Stimulated activated naive CD8-positive, alpha-beta T cell treated with anti-CD3 and anti-CD28 coated beads, Interleukin-15, Interleukin-2, amounts not matched to agents 100 ng/mL and 50 ng/mL, for 24 hours (primary cell): ENCODE measurements around the gene BSG.
"Not testable (repeated sequence)": the region's sequence is repeated elsewhere in the genome, so short reads cannot be mapped to it uniquely, and the experiment has no call there.

Experiments used
- H3K27ac Mint-ChIP-seq: one replicate; pipeline ENCODE4 v1.8.0; 2021; ENCODE audit warnings: mild to moderate bottlenecking, mixed read lengths
- H3K27me3 Mint-ChIP-seq: one replicate; pipeline ENCODE4 v1.8.0; 2021; ENCODE audit warnings: mixed read lengths
- H3K36me3 Mint-ChIP-seq: one replicate; pipeline ENCODE4 v1.8.0; 2021; ENCODE audit warnings: low read depth, mixed read lengths
- H3K4me1 Mint-ChIP-seq: one replicate; pipeline ENCODE4 v1.8.0; 2021; ENCODE audit warnings: low read depth, mixed read lengths
- H3K4me3 Mint-ChIP-seq: one replicate; pipeline ENCODE4 v1.8.0; 2021; ENCODE audit warnings: mild to moderate bottlenecking, mixed read lengths
- H3K9me3 Mint-ChIP-seq: one replicate; pipeline ENCODE4 v1.8.0; 2021; ENCODE audit warnings: mixed read lengths

Gene BSG

GRCh38 chr19:621819-622218 is 49.4 kb downstream of the BSG start:
- Mint-ChIP-seq H3K9me3 (no peaks in the 10 kb centered on the region), H3K4me3 (no peak overlapping the region), H3K27ac (no peak overlapping the region), H3K36me3 (peaks cover 6% of the 10 kb centered on the region), H3K4me1 (no peaks in the 10 kb centered on the region), H3K27me3 (no peaks in the 10 kb centered on the region)

DNA sequence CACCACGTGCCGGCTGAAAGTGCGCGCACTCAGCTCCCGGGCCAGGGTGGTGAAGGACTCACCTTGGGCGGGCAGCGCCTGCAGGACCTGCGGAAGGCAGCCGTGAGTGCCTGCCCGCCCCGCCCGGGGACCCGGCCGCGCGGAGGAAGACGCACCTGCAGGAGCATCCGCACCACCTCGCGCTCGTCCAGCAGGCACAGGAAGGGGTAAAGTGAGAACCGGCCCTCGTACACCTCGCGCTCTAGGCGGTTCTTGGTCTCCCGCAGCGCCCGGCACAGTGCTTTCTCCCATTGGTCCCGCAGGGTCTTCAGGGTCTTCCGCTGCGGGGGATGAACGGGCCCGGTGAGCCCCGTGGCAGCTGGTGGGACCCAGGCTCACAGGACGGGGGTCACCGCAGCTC is 50.3 kb downstream of the BSG start:
- Mint-ChIP-seq H3K4me1 (no peaks in the 10 kb centered on the region), H3K27me3 (no peaks in the 10 kb centered on the region), H3K36me3 (peaks cover 8% of the 10 kb centered on the region), H3K27ac (no peak overlapping the region), H3K9me3 (no peaks in the 10 kb centered on the region), H3K4me3 (no peak overlapping the region)

DNA sequence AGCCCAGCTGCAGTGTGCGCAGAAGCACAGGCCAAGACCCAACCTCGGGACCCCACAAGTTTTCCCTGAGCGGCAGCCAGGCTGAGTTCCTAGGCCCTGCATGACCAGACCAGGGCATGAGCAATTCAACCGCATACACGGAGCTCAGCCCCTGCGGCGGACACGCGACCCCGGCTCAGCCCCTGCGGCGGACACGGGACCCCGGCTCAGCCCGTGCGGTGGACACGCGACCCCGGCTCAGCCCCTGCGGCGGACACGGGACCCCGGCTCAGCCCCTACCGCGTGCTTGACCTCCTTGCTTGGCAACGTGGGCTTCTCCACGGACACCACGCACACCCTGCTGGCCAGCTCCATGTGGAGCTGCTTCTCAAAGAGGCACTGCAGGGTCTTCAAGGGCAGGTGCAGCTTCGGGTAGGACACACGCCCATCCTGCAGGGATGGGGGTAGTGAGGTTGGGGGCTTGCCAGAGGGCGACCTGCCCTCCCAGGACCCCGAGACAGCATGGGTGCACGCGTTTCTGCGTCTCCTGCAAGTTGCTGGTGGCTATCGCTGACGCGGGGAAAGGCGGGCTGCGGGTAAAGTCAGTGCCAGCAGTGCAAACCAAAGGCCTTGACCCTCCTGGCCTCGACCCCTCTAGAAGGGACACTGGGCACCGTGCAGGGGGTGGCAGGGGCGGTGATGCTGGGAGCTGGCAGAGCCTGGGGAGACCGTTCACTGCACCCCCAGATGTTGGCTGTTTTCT is 51.0 kb downstream of the BSG start:
- H3K36me3 Mint-ChIP-seq = peaks cover 11% of the 10 kb centered on the region
- no peak overlapping the region for H3K27ac Mint-ChIP-seq
- no peak overlapping the region for H3K4me3 Mint-ChIP-seq
- H3K9me3 Mint-ChIP-seq = no peaks in the 10 kb centered on the region
- no peaks in the 10 kb centered on the region for H3K27me3 Mint-ChIP-seq
- no peaks in the 10 kb centered on the region for H3K4me1 Mint-ChIP-seq

GRCh38 chr19:623974-624373 is 51.6 kb downstream of the BSG start:
- Mint-ChIP-seq H3K4me3 (no peak overlapping the region), H3K27ac (no peak overlapping the region), H3K4me1 (peaks cover 2% of the 10 kb centered on the region), H3K36me3 (peaks cover 17% of the 10 kb centered on the region), H3K9me3 (no peaks in the 10 kb centered on the region), H3K27me3 (no peaks in the 10 kb centered on the region)

- H3K4me3 Mint-ChIP-seq = no peak overlapping the region
- no peaks in the 10 kb centered on the region for H3K27me3 Mint-ChIP-seq
- no peak overlapping the region for H3K27ac Mint-ChIP-seq
- H3K36me3 Mint-ChIP-seq = peaks cover 20% of the 10 kb centered on the region
- peaks cover 3% of the 10 kb centered on the region for H3K4me1 Mint-ChIP-seq
- no peaks in the 10 kb centered on the region for H3K9me3 Mint-ChIP-seq
Measured at GRCh38 chr19:624433-625109, 52.2 kb downstream of the BSG start.

GRCh38 chr19:625257-625656 is 52.9 kb downstream of the BSG start:
- Mint-ChIP-seq H3K9me3 (no peaks in the 10 kb centered on the region), H3K4me3 (no peak overlapping the region), H3K36me3 (peaks cover 25% of the 10 kb centered on the region), H3K27me3 (no peaks in the 10 kb centered on the region), H3K4me1 (peaks cover 5% of the 10 kb centered on the region), H3K27ac (peak overlapping the region; percentile 19)

DNA sequence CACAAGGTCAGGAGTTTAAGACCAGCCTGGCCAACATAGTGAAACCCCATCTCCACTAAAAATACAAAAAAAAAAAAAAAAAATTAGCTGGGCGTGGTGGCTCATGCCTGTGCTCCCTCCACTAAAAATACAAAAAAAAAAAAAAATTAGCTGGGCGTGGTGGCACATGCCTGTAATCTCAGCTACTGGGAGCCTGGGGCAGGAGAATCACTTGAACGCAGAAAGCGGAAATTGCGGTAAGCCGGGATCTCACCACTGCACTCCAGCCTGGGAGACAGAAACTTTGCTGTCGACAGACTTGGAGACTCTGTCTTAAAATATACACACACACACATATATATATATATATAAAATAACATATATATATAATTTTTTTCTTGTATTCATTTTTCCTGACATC is 54.2 kb downstream of the BSG start:
- H3K9me3 Mint-ChIP-seq, H3K27me3 Mint-ChIP-seq, H3K27ac Mint-ChIP-seq, H3K4me3 Mint-ChIP-seq: not testable (repeated sequence)
- Mint-ChIP-seq H3K36me3 (peaks cover 31% of the 10 kb centered on the region), H3K4me1 (peaks cover 14% of the 10 kb centered on the region)

DNA sequence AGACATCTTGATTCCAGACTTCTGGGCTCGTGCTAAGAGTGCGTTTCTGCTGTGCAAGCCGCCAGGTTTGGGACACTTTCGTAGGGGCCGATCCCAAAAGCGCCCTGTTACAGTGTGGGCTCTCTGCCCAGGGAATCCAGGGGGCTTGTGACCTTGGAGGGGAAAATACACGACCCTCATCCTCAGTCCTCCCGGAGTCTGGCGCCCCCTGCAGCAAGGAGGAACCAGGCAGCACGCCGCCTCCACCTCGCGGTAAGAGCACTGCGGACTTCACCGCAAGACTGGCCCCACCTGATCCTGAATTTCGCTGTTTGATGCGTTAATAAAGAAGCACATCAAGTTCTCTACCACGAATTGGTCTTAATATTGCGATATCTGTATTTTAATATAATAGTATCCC is 55.8 kb downstream of the BSG start:
- H3K9me3 Mint-ChIP-seq = no peaks in the 10 kb centered on the region
- H3K27ac Mint-ChIP-seq = no peak overlapping the region
- no peak overlapping the region for H3K4me3 Mint-ChIP-seq
- peaks cover 31% of the 10 kb centered on the region for H3K36me3 Mint-ChIP-seq
- peaks cover 25% of the 10 kb centered on the region for H3K4me1 Mint-ChIP-seq
- no peaks in the 10 kb centered on the region for H3K27me3 Mint-ChIP-seq

GRCh38 chr19:629515-629914 is 57.1 kb downstream of the BSG start:
- H3K27ac Mint-ChIP-seq, H3K4me3 Mint-ChIP-seq, H3K27me3 Mint-ChIP-seq, H3K9me3 Mint-ChIP-seq: not testable (repeated sequence)
- Mint-ChIP-seq H3K36me3 (peaks cover 31% of the 10 kb centered on the region), H3K4me1 (peaks cover 35% of the 10 kb centered on the region)

- H3K4me3 Mint-ChIP-seq = no peak overlapping the region
- H3K36me3 Mint-ChIP-seq = peaks cover 31% of the 10 kb centered on the region
- H3K4me1 Mint-ChIP-seq = peaks cover 35% of the 10 kb centered on the region
- no peak overlapping the region for H3K27ac Mint-ChIP-seq
- H3K27me3 Mint-ChIP-seq = no peaks in the 10 kb centered on the region
- no peaks in the 10 kb centered on the region for H3K9me3 Mint-ChIP-seq
Measured at GRCh38 chr19:629961-630714, 57.7 kb downstream of the BSG start.

- Mint-ChIP-seq H3K36me3 (peaks cover 23% of the 10 kb centered on the region), H3K4me3 (peak overlapping the region; percentile 98), H3K9me3 (no peaks in the 10 kb centered on the region), H3K4me1 (peaks cover 40% of the 10 kb centered on the region), H3K27me3 (no peaks in the 10 kb centered on the region), H3K27ac (peak overlapping the region; percentile 96)
Measured at GRCh38 chr19:632579-633067, 60.2 kb downstream of the BSG start.
